GM18951 (cell line): ENCODE measurements around the gene DHX8.

Source experiments
- POLR2A ChIP-seq: IDR thresholded peaks from 4 replicates; pipeline ENCODE4 v1.6.1; 2011; ENCODE audit warnings: mild to moderate bottlenecking; ENCODE audit not compliant: insufficient read length, insufficient read depth; ENCODE audit errors: extremely low read depth
- in situ Hi-C: fragments of 300-500 bp; cut with MboI; formaldehyde crosslinking; loops from one replicate; pipeline ENCODE4 v1.12.0; 2022; ENCODE audit warnings: low sequenced_read_pairs, mixed read lengths, inconsistent platforms; ENCODE audit not compliant: unreplicated experiment

Gene DHX8

GRCh38 chr17:43552229-43552837, 68.6 kb downstream of the DHX8 start:
- in situ Hi-C loops: no loop called here
- TF ChIP-seq POLR2A: no peak

GRCh38 chr17:43553573-43553972, 69.8 kb downstream of the DHX8 start:
- in situ Hi-C loops: no loop called here
- TF ChIP-seq POLR2A: no peak

GRCh38 chr17:43554857-43555256, 71.1 kb downstream of the DHX8 start:
- in situ Hi-C loops: no loop called here
- TF ChIP-seq POLR2A: no peak

GRCh38 chr17:43556292-43556691, 72.5 kb downstream of the DHX8 start:
- in situ Hi-C loops: no loop called here
- no peak for TF ChIP-seq POLR2A

GRCh38 chr17:43558805-43559160, 75.0 kb downstream of the DHX8 start:
- TF ChIP-seq POLR2A: no peak
- in situ Hi-C loops: no loop called here

GRCh38 chr17:43559161-43559816, 75.5 kb downstream of the DHX8 start:
- no peak for TF ChIP-seq POLR2A
- in situ Hi-C loops: no loop called here

GRCh38 chr17:43560461-43561427, 77.0 kb downstream of the DHX8 start:
- no peak for TF ChIP-seq POLR2A
- in situ Hi-C loops: no loop called here

GRCh38 chr17:43562679-43563599, 79.2 kb downstream of the DHX8 start:
- TF ChIP-seq POLR2A: no peak
- in situ Hi-C loops: no loop called here

GRCh38 chr17:43563600-43564594, 80.1 kb downstream of the DHX8 start:
- TF ChIP-seq POLR2A: no peak
- in situ Hi-C loops: no loop called here

GRCh38 chr17:43568506-43569082, 84.8 kb downstream of the DHX8 start:
- no peak for TF ChIP-seq POLR2A
- in situ Hi-C loops: no loop called here

GRCh38 chr17:43570518-43570928, 86.7 kb downstream of the DHX8 start:
- in situ Hi-C loops: loop anchor here (10.0 kb wide), 1 partner anchor 194 kb away; no protein-coding TSS in a partner anchor
- no peak for TF ChIP-seq POLR2A

GRCh38 chr17:43572368-43572980, 88.7 kb downstream of the DHX8 start:
- no peak for TF ChIP-seq POLR2A
- in situ Hi-C loops: loop anchor here (10.0 kb wide), 1 partner anchor 192 kb away; no protein-coding TSS in a partner anchor
